Endodermal cell (in vitro differentiated cells): ENCODE measurements around the gene LILRA5. TPM values are rescaled to one million over a fixed set of nuclear protein-coding genes. Genes with fewer than 3 reads are reported as not detected.
"Not testable (repeated sequence)": the region's sequence is repeated elsewhere in the genome, so short reads cannot be mapped to it uniquely, and the experiment has no call there.

ENCODE experiments used
- DNase-seq: peaks from one replicate; pipeline ENCODE4 v3.0.0-alpha.2; 2017
- H3K27ac ChIP-seq: 2 replicates; pipeline ENCODE4 v1.5.1; 2013; ENCODE audit warnings: mild to moderate bottlenecking, low read depth, low read length, moderate library complexity
- H3K27me3 ChIP-seq: 2 replicates; pipeline ENCODE4 v1.6.1; 2013; ENCODE audit warnings: mild to moderate bottlenecking, low read length, moderate library complexity; ENCODE audit not compliant: insufficient read depth, control insufficient read depth, poor library complexity, severe bottlenecking
- H3K36me3 ChIP-seq: 2 replicates; pipeline ENCODE4 v1.7.0; 2013; ENCODE audit warnings: mild to moderate bottlenecking, low read length, moderate library complexity; ENCODE audit not compliant: control insufficient read depth, insufficient read depth
- H3K4me1 ChIP-seq: one replicate; pipeline ENCODE4 v1.7.0; 2013; ENCODE audit warnings: low read length; ENCODE audit not compliant: control insufficient read depth, insufficient read depth
- H3K4me3 ChIP-seq: 2 replicates; pipeline ENCODE4 v1.5.1; 2013; ENCODE audit warnings: mild to moderate bottlenecking, low read length, moderate library complexity
- H3K9ac ChIP-seq: 2 replicates; pipeline ENCODE4 v1.6.1; 2013; ENCODE audit warnings: mild to moderate bottlenecking, low read length, moderate library complexity; ENCODE audit not compliant: poor library complexity, severe bottlenecking; ENCODE audit errors: extremely low read depth
- H3K9me3 ChIP-seq: 2 replicates; pipeline ENCODE4 v1.6.1; 2013; ENCODE audit warnings: mild to moderate bottlenecking, low read length, moderate library complexity; ENCODE audit not compliant: control insufficient read depth
- H3K27ac Mint-ChIP-seq: 2 replicates; pipeline ENCODE4 v1.8.0; 2020; ENCODE audit warnings: mixed read lengths
- H3K27me3 Mint-ChIP-seq: 2 replicates; pipeline ENCODE4 v1.8.0; 2021; ENCODE audit warnings: mild to moderate bottlenecking, mixed read lengths; ENCODE audit not compliant: insufficient read depth
- H3K36me3 Mint-ChIP-seq: 2 replicates; pipeline ENCODE4 v1.8.0; 2020; ENCODE audit warnings: low read depth, mixed read lengths
- H3K4me1 Mint-ChIP-seq: 2 replicates; pipeline ENCODE4 v1.8.0; 2020; ENCODE audit warnings: mixed read lengths
- H3K4me3 Mint-ChIP-seq: 2 replicates; pipeline ENCODE4 v1.8.0; 2020; ENCODE audit warnings: mild to moderate bottlenecking, moderate library complexity, mixed read lengths
- H3K9me3 Mint-ChIP-seq: 2 replicates; pipeline ENCODE4 v1.8.0; 2020; ENCODE audit warnings: mild to moderate bottlenecking, mixed read lengths
- WGBS, 2 experiments: methylation state at CpG; one replicate each; pipeline versions ENCODE4 v1.1.5 to v1.1.7; 2013; ENCODE audit warnings: missing lambda C conversion rate in 2 of 2, mixed read lengths in 1 of 2; ENCODE audit not compliant: insufficient coverage in 1 of 2, insufficient read length in 1 of 2; 5-methylcytosine and 5-hydroxymethylcytosine counted together
- total RNA-seq, 2 donors: library from RNA; stranded (reverse); fragmentation: NEBNext Ultra II Directional in 1 of 2; extraction: Animal tissue kit (Norgen Biotek cat#: 25700) in 1 of 2; gene quantifications; 2 replicates in 1 of 2; 3 replicates in 1 of 2; pipeline ENCODE4 v1.2.1, GENCODE V29; 2021
- TF ChIP-seq, protein P1 (sequence below): fragments of 200-600 bp; sonication (generic); conservative IDR thresholded peaks from 2 replicates; pipeline ENCODE4 v1.5.0; 2021; ENCODE audit warnings: antibody characterized with exemption, mild to moderate bottlenecking

Gene LILRA5
- total RNA-seq, 2 donors from 2014 or later: not detected

- H3K4me3 ChIP-seq, H3K36me3 ChIP-seq, H3K36me3 Mint-ChIP-seq, H3K27ac Mint-ChIP-seq, H3K9me3 Mint-ChIP-seq, H3K4me1 Mint-ChIP-seq, H3K27ac ChIP-seq, DNase-seq, H3K9me3 ChIP-seq, H3K4me3 Mint-ChIP-seq, H3K9ac ChIP-seq, H3K4me1 ChIP-seq, H3K27me3 ChIP-seq: not testable (repeated sequence)
- 89 to 97% methylated on average over 6 to 13 of the region's 13 CpGs for WGBS, 2 experiments
- H3K27me3 Mint-ChIP-seq: peaks cover 18% of the 10 kb centered on the region
These were observed 34.9 kb downstream of the LILRA5 start for GRCh38 chr19:54278056-54278455.

DNA sequence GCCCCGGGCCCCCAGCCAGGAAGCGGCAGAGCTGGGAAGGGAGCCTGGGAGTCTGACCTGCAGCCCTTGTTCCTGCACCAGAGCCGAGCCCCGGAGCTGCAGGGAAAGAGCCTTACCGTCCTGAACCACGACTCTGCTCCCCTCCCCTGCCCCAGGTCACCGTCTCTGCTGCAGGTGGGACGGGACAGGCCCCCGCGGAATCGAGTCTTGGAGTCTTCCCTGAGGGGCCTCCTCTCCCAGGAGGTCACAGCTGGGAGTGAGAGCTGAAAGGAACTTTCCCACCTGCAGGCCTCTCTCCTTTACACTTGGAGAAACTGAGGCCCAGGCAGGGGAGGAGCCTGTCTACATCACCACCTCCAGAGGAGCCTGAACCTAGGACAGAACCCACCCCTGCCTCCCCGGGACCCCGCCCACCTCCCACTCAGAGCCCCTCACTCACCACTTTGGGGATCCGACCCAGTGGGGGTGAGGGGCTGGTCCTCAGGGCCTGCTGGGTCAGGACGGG is 35.8 kb downstream of the LILRA5 start:
- not testable (repeated sequence) for H3K9ac ChIP-seq, H3K9me3 Mint-ChIP-seq, H3K9me3 ChIP-seq, DNase-seq, H3K27ac Mint-ChIP-seq, H3K36me3 ChIP-seq, H3K4me3 ChIP-seq, H3K4me3 Mint-ChIP-seq, H3K27me3 ChIP-seq, H3K4me1 Mint-ChIP-seq, H3K27ac ChIP-seq, H3K4me1 ChIP-seq, H3K36me3 Mint-ChIP-seq
- peaks cover 22% of the 10 kb centered on the region for H3K27me3 Mint-ChIP-seq
- 91% methylated on average over 11 of the region's 15 CpGs; no CpG with 5 or more reads in 1 of the 2 experiments for WGBS, 2 experiments

GRCh38 chr19:54275951-54276350 is 37.0 kb downstream of the LILRA5 start:
- Mint-ChIP-seq H3K4me3 (no peak overlapping the region), H3K9me3 (no peaks in the 10 kb centered on the region), H3K27ac (no peak overlapping the region), H3K4me1 (no peaks in the 10 kb centered on the region), H3K36me3 (no peaks in the 10 kb centered on the region), H3K27me3 (peaks cover 24% of the 10 kb centered on the region)
- TF ChIP-seq, protein P1, sequence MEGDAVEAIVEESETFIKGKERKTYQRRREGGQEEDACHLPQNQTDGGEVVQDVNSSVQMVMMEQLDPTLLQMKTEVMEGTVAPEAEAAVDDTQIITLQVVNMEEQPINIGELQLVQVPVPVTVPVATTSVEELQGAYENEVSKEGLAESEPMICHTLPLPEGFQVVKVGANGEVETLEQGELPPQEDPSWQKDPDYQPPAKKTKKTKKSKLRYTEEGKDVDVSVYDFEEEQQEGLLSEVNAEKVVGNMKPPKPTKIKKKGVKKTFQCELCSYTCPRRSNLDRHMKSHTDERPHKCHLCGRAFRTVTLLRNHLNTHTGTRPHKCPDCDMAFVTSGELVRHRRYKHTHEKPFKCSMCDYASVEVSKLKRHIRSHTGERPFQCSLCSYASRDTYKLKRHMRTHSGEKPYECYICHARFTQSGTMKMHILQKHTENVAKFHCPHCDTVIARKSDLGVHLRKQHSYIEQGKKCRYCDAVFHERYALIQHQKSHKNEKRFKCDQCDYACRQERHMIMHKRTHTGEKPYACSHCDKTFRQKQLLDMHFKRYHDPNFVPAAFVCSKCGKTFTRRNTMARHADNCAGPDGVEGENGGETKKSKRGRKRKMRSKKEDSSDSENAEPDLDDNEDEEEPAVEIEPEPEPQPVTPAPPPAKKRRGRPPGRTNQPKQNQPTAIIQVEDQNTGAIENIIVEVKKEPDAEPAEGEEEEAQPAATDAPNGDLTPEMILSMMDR: no peak
- Histone ChIP-seq H3K36me3 (no peaks in the 10 kb centered on the region), H3K9ac (no peak overlapping the region), H3K4me3 (no peak overlapping the region), H3K27ac (no peak overlapping the region), H3K9me3 (no peaks in the 10 kb centered on the region), H3K4me1 (no peaks in the 10 kb centered on the region), H3K27me3 (no peaks in the 10 kb centered on the region)
- DNase-seq: no peak
- WGBS, 2 experiments: 91% methylated on average over 6 of the region's 9 CpGs; no CpG with 5 or more reads in 1 of the 2 experiments

GRCh38 chr19:54274516-54274915 is 38.5 kb downstream of the LILRA5 start:
- not testable (repeated sequence) for H3K27ac Mint-ChIP-seq, H3K27ac ChIP-seq, H3K27me3 ChIP-seq, H3K4me1 Mint-ChIP-seq, H3K9ac ChIP-seq, H3K9me3 Mint-ChIP-seq, H3K4me1 ChIP-seq, H3K4me3 Mint-ChIP-seq, H3K9me3 ChIP-seq, H3K4me3 ChIP-seq, H3K36me3 ChIP-seq, H3K36me3 Mint-ChIP-seq
- peak; percentile 37 for DNase-seq
- 84 to 100% methylated on average over 1 to 9 of the region's 9 CpGs for WGBS, 2 experiments
- H3K27me3 Mint-ChIP-seq: peaks cover 18% of the 10 kb centered on the region
